ENCODE results near the gene ODAD2.

DNA sequence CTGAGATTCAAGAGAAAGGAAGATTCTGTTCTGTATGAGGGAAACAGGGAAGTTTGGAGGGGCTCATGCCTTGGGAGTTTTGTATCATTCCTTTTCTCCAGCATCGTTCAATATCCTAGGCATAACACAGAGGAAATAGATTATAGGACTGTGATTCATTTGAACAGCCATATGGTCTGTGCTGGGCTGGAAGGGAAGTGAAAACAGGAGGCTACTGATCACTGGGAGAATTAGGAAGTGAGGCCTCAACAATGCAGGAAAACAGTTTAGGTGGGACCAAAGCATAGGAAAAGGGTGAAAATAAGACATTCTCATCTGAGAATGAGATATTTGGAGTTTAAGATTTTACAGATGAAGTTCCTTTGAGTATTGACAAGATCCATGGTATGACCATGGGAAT is 182.6 kb downstream of the ODAD2 start:
- TF ChIP-seq, protein P1, sequence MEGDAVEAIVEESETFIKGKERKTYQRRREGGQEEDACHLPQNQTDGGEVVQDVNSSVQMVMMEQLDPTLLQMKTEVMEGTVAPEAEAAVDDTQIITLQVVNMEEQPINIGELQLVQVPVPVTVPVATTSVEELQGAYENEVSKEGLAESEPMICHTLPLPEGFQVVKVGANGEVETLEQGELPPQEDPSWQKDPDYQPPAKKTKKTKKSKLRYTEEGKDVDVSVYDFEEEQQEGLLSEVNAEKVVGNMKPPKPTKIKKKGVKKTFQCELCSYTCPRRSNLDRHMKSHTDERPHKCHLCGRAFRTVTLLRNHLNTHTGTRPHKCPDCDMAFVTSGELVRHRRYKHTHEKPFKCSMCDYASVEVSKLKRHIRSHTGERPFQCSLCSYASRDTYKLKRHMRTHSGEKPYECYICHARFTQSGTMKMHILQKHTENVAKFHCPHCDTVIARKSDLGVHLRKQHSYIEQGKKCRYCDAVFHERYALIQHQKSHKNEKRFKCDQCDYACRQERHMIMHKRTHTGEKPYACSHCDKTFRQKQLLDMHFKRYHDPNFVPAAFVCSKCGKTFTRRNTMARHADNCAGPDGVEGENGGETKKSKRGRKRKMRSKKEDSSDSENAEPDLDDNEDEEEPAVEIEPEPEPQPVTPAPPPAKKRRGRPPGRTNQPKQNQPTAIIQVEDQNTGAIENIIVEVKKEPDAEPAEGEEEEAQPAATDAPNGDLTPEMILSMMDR (IDR thresholded peaks at IDR 0.05): no peak
- TF ChIP-seq EP300 (IDR thresholded peaks at IDR 0.05; ENCODE audit: low read depth): no peak
- no peak for TF ChIP-seq POLR2AphosphoS5 (IDR thresholded peaks at IDR 0.05)

All from transverse colon (tissue), 4 donors.